Transverse colon (tissue), 3 donors: Measurements from ENCODE around the gene LARP4.

Experiments used
- EP300 ChIP-seq: sonication (generic); formaldehyde crosslinking; IDR thresholded peaks from one replicate; pipeline ENCODE4 v1.6.1; 2017; ENCODE audit warnings: antibody characterized with exemption, low read depth
- POLR2A ChIP-seq: fragments of 450-650 bp; IDR thresholded peaks from one replicate; pipeline ENCODE4 v1.6.1; 2016; ENCODE audit warnings: antibody characterized with exemption, mild to moderate bottlenecking, moderate library complexity
- POLR2AphosphoS5 ChIP-seq, 3 donors: sonication (generic); formaldehyde crosslinking; IDR thresholded peaks; one replicate each; pipeline ENCODE4 v1.6.1; 2016; ENCODE audit warnings: antibody characterized with exemption in 3 of 3

- TF ChIP-seq POLR2A: no peak
- no peak for TF ChIP-seq EP300
- no peak for TF ChIP-seq POLR2AphosphoS5 (IDR thresholded peaks at IDR 0.05)
Observed at GRCh38 chr12:50517421-50518048, 116.8 kb downstream of the LARP4 start.
